ENCODE measurements around the gene CD99.

DNA sequence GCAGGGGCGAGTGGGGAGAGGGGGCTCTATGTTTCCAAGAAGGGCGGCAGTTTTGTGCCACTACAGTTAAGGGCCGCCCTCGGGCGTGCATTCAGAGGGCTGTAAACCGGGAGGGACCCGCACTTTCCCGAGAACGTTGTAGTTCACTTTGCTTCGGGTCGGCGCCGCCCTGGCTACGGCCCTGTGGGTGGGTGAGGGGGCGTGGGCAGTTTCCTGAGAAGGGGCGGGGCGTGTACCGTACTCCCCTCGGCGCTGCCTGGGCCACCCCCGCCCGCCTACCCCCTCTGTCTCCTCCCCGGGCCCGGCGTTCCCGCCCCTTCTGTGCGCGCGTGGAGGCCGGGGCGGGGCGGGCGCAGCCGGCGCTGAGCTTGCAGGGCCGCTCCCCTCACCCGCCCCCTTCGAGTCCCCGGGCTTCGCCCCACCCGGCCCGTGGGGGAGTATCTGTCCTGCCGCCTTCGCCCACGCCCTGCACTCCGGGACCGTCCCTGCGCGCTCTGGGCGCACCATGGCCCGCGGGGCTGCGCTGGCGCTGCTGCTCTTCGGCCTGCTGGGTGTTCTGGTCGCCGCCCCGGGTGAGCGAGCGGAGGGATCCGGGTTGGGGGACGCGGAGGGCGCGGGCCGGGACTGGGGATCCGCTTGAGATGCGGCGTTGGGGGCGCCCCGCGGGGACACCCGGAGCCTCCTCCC lies at the start of gene CD99:
- TF ChIP-seq CTCF (IDR thresholded peaks at IDR 0.05): no peak
- peak in 1 of 2 donors; percentile 69 for TF ChIP-seq POLR2A (IDR thresholded peaks at IDR 0.05)
